ES-I3 (cell line): ENCODE results near the gene FAM72B.
"Not testable (repeated sequence)": the region's sequence is repeated elsewhere in the genome, so short reads cannot be mapped to it uniquely, and the experiment has no call there.

Experiments used
- H3K36me3 ChIP-seq: 2 replicates; pipeline ENCODE4 v1.6.1; 2013; ENCODE audit warnings: mild to moderate bottlenecking, low read length, control low read depth, moderate library complexity; ENCODE audit not compliant: insufficient read depth
- H3K4me1 ChIP-seq: 2 replicates; pipeline ENCODE4 v1.6.1; 2013; ENCODE audit warnings: mild to moderate bottlenecking, control low read depth, low read length; ENCODE audit not compliant: insufficient read depth
- H3K9ac ChIP-seq: 2 replicates; pipeline ENCODE4 v1.6.1; 2013; ENCODE audit warnings: low read depth, mild to moderate bottlenecking, low read length, moderate library complexity
- H3K9me3 ChIP-seq: 2 replicates; pipeline ENCODE4 v1.6.1; 2013; ENCODE audit warnings: mild to moderate bottlenecking, low read length, moderate library complexity; ENCODE audit not compliant: control insufficient read depth, insufficient read depth

FAM72B gene

DNA sequence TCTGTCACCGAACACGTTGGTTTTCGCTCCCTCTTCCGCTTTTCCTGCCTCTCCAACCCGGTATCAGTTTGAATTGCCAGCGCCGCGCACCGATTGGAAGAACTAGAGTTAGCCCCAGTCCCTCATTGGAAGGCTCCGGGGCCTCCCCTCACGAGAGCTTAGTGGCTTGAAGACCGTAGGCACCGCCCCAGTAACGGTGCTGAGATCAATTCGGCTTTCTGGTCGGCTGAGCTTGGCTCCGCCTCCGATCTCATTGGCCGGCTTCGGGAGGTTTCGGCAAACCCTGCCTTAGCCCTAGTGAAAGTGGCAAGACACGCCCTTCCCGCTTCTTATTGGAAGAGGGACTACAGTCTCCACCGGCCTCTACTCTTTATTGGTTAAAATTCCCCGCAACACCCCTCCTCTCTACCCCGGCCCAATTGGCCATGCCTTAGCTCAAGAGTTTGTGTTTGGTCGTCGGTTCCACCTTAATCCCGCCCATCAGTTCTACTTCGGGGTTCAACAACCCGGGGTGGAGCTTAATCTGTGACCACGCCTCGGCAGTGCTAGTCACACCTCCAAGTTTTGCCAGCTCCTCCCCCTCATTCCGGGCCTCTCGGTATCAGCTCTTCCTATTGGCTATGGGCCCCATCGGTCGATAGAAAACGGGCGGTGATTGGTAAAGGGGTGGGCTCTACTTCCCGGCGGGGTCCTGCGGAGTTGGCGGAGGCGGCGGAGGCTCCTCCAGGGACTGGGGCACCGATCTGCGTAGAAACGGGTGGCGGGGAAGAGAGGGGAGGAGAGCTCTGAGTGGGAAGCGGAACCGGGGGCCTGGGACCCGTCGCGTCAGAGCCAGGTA lies at the start of gene FAM72B, which contains the start of gene SRGAP2C:
TSS of gene FAM72B (minus strand) at position 51 of the 838 bp plus-strand sequence. CDS start 851 bp downstream, outside the sequence.
TSS of gene SRGAP2C (plus strand) at position 686 of the 838 bp plus-strand sequence. CDS start 2,472 bp downstream, outside the sequence.
- H3K4me1 ChIP-seq, H3K36me3 ChIP-seq, H3K9me3 ChIP-seq: not testable (repeated sequence)
- peak within 1 kb of the TSS; percentile 40; the same call in 1 of the 2 replicates for H3K9ac ChIP-seq

DNA sequence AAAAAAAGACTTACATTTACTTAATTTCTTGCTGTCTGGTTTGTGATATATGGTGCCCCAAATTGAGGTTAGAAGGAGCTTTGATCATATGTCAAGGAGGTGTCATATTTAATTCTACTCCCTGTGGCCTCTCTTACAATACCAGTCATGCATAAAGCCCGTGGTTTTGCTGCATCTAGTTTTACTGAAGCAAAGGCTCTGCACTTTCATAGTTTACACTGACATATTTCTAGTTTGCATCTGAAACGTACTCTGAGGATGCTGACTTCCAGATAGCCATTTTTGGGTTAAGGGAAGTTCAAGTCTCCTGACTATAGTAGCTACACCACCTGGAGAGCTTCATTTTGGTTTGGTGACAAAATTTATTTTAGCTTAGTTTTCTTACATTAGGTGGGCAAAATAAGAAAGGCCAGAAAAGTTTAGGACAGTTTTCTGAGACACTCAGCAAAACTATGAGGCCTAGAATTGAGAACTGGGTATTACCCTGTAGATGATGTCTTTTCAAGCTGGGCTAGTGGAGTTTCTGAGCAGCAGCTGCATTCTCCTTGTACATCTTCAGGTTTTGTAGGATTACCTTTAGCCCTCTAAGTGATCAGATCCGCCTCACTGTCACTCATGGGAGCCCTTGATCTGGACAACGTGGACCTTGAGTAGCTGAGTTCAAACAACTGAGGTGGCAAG lies 48.4 kb upstream of the FAM72B start:
- H3K9me3 ChIP-seq, H3K9ac ChIP-seq, H3K4me1 ChIP-seq: not testable (repeated sequence)

GRCh38 chr1:121230636-121231035 lies 46.5 kb upstream of the FAM72B start:
- H3K9me3 ChIP-seq, H3K36me3 ChIP-seq, H3K4me1 ChIP-seq, H3K9ac ChIP-seq: not testable (repeated sequence)

More for the DNA sequence above, 48.4 kb upstream of the FAM72B start:
- not testable (repeated sequence) for H3K36me3 ChIP-seq

- H3K36me3 ChIP-seq, H3K9ac ChIP-seq, H3K4me1 ChIP-seq, H3K9me3 ChIP-seq: not testable (repeated sequence)
Measured at GRCh38 chr1:121227544-121228330, 43.6 kb upstream of the FAM72B start.

DNA sequence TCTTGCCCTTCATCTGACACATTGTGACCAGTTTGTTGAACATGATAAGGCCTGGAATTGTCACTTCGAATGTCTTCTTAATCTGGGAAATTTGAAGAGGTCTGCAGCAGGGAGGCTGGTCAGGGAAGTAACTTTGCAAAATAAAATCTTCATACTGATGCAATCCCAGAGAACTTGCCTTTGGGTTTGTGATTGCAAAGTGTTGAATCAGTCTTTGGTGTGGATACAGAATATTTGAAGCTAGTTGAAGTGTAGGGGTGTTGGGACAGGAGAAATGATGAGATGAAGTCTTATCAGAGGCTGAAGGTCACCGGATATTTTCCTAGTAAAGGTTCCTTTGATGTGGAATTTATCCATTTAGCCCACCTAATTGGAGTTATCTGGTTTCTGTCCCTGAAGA lies 42.8 kb upstream of the FAM72B start:
- H3K4me1 ChIP-seq, H3K36me3 ChIP-seq, H3K9me3 ChIP-seq, H3K9ac ChIP-seq: not testable (repeated sequence)

DNA sequence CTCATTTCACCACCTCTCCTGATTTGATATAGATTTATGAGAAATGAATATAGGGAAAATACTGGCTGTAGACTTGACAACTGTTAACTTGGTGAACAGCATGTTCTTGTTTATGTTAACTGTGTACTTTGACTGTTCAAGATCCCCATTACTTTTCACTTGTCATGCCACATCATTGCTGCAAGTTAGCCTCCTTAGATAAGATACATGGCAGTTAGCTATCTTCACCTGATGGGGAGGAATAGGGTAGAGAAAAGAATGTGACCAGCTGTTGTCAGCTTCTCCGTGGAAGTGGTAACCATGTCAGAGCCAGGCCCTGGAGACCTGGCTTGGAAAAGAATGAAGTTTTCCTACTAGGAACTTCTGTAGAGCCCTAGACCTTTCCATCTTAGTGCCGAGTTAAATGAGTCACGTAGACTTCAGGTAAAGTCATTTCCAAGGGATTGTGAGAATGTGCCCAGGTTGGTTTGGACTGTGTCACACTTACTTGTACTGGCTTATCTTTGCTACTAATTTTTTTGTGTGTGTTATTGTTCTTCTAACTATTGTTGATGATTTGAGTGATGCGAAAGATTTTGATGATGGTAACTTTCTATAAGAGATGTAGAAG lies 42.3 kb upstream of the FAM72B start:
- not testable (repeated sequence) for H3K9ac ChIP-seq, H3K36me3 ChIP-seq, H3K9me3 ChIP-seq

GRCh38 chr1:121224714-121225113 lies 40.6 kb upstream of the FAM72B start:
- H3K4me1 ChIP-seq, H3K36me3 ChIP-seq, H3K9ac ChIP-seq, H3K9me3 ChIP-seq: not testable (repeated sequence)

More for the DNA sequence above, 42.3 kb upstream of the FAM72B start:
- H3K4me1 ChIP-seq = not testable (repeated sequence)

- H3K9me3 ChIP-seq, H3K9ac ChIP-seq, H3K4me1 ChIP-seq, H3K36me3 ChIP-seq: not testable (repeated sequence)
Measured at GRCh38 chr1:121221770-121222169, 37.6 kb upstream of the FAM72B start.

DNA sequence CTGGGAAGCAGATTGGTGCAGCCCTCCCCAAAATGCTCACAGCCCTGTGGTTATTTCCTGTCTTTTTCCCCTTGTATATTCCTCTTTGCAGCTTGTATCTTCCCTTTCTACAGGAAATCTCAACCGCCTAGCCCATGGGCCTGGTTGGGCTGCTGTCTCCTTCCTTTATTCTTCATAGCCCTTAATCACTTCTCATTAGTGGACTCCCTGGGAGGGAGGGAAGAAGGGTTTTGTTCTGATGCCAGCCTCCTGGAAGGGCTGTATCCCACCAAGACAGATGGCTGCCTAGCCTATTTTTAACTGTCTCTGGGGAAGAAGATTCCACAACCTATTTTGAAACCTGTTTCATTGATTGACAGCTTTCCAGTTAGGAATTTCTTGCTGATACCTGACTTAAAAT lies 32.5 kb upstream of the FAM72B start:
- not testable (repeated sequence) for H3K9me3 ChIP-seq, H3K4me1 ChIP-seq, H3K9ac ChIP-seq, H3K36me3 ChIP-seq

DNA sequence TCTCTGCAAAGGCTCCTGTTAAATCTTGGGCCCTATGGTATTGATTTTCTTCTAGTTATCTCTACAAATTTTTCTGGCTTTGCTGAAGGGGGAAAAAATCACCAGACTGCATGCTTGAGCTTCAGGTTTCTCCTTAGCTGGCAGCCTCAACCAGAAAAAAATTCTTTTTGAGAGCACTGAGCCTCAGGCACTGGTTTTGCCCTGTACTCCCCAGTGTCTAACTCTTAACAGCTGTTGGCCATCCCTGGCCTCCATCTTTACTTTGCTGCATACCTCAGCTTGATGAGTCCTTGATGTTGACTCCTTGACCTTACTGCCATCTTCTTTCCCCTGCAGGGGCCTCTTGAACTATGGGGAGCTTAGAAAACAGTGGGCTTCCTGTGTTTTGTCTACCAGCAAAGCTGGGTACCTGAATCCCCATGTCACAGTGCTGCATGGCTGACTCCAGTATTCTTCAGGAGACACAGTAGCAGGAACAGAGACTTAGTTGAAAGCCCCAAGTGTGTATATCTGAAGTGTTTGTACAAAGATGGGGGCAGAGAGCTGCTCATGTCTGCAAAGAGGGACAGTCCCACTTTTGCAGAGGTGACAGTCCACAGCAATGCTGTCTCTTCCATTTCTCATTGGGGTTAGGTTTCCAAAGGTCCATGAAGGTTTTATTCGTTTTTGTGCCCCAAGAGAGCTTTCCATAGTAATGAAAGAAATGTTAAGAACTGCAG lies 31.7 kb upstream of the FAM72B start:
- H3K9ac ChIP-seq, H3K36me3 ChIP-seq, H3K4me1 ChIP-seq, H3K9me3 ChIP-seq: not testable (repeated sequence)

GRCh38 chr1:121214544-121215156 lies 30.5 kb upstream of the FAM72B start:
- H3K36me3 ChIP-seq, H3K9me3 ChIP-seq, H3K4me1 ChIP-seq, H3K9ac ChIP-seq: not testable (repeated sequence)

- H3K36me3 ChIP-seq, H3K9me3 ChIP-seq, H3K4me1 ChIP-seq, H3K9ac ChIP-seq: not testable (repeated sequence)
Measured at GRCh38 chr1:121213491-121213890, 29.4 kb upstream of the FAM72B start.

DNA sequence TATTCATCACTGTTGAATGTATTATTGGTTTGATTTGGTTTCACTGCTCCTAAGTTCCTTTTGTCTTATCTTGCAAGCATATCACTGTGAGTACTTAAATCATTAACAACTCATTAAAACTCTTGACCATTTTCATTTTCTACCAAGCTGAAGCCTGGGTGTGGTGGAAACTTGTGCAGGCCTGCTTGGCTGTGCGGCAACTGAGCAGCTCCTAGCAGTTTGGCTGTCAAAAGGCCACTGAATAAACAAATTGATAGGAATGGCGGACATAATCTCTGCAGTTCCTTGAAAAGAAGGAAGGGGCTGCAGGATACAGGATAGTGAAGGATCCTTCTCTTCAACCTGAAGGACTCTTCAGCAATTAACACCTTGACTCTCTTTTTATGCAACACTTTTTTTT lies 26.6 kb upstream of the FAM72B start:
- H3K36me3 ChIP-seq, H3K4me1 ChIP-seq, H3K9me3 ChIP-seq, H3K9ac ChIP-seq: not testable (repeated sequence)
